BLaER1 treated with 17β-estradiol and CSF1 and Interleukin-3, amounts not matched to agents 10 nM and 100 nM (cell line): ENCODE measurements around the gene MYNN.

Experiments
- H3K27ac ChIP-seq, 11 experiments: shearing (Covaris generic); formaldehyde crosslinking; 2 replicates each; pipeline ENCODE4 v1.8.1; 2022
- H3K27me3 ChIP-seq, 11 experiments: shearing (Covaris generic); formaldehyde crosslinking; 2 replicates each; pipeline ENCODE4 v1.8.1; 2022
- H3K36me3 ChIP-seq, 11 experiments: shearing (Covaris generic); formaldehyde crosslinking; 2 replicates each; pipeline ENCODE4 v1.8.1; 2022
- H3K4me1 ChIP-seq, 10 experiments: shearing (Covaris generic); formaldehyde crosslinking; 2 replicates each; pipeline ENCODE4 v1.8.1; 2022
- H3K4me2 ChIP-seq, 11 experiments: shearing (Covaris generic); formaldehyde crosslinking; 2 replicates each; pipeline ENCODE4 v1.8.1; 2022
- H3K4me3 ChIP-seq, 10 experiments: shearing (Covaris generic); formaldehyde crosslinking; 2 replicates each; pipeline ENCODE4 v1.8.1; 2022
- H3K9ac ChIP-seq, 11 experiments: shearing (Covaris generic); formaldehyde crosslinking; 2 replicates each; pipeline ENCODE4 v1.8.1; 2022
- H3K9me3 ChIP-seq, 11 experiments: shearing (Covaris generic); formaldehyde crosslinking; replicated peaks in 1 of 11; 2 replicates each; pipeline ENCODE4 v1.8.1; 2022
- H4K20me1 ChIP-seq, 11 experiments: shearing (Covaris generic); formaldehyde crosslinking; 2 replicates each; pipeline ENCODE4 v1.8.1; 2022
- Cebpa-rat ChIP-seq, 11 experiments: shearing (Covaris generic); IDR thresholded peaks; 2 replicates each; pipeline ENCODE4 v1.8.1; 2022

Gene MYNN

GRCh38 chr3:169755488-169755887 is 17.7 kb upstream of the MYNN start:
- peaks cover 8 to 19% (median 15%) of the 10 kb centered on the region in 10 experiments; a peak in 19 of 20 replicates for H3K4me1 ChIP-seq
- no peak overlapping the region for H3K4me3 ChIP-seq
- no peak overlapping the region for H3K9ac ChIP-seq
- H3K9me3 ChIP-seq: peaks cover 0 to 6% (median 0%) of the 10 kb centered on the region in 11 experiments; a peak in 3 of 22 replicates
- no peaks in the 10 kb centered on the region for H3K27me3 ChIP-seq
- H3K36me3 ChIP-seq: no peaks in the 10 kb centered on the region
- H4K20me1 ChIP-seq: no peaks in the 10 kb centered on the region
- no peak overlapping the region for H3K4me2 ChIP-seq
- H3K27ac ChIP-seq: no peak overlapping the region
- no peak for TF ChIP-seq Cebpa-rat (IDR thresholded peaks at IDR 0.05)

- TF ChIP-seq Cebpa-rat (IDR thresholded peaks at IDR 0.05): no peak
- Histone ChIP-seq H3K4me1 (peaks cover 8 to 28% (median 17%) of the 10 kb centered on the region in 10 experiments; a peak in 19 of 20 replicates), H3K9me3 (peaks cover 0 to 12% (median 3%) of the 10 kb centered on the region in 11 experiments; a peak in 7 of 22 replicates), H3K4me3 (no peak overlapping the region), H4K20me1 (no peaks in the 10 kb centered on the region), H3K27ac (no peak overlapping the region), H3K9ac (no peak overlapping the region), H3K36me3 (no peaks in the 10 kb centered on the region), H3K27me3 (no peaks in the 10 kb centered on the region), H3K4me2 (peak overlapping the region in 9 of 11 experiments; percentile 3 to 63 (median 43); a peak in 14 of 22 replicates)
These were observed 14.7 kb upstream of the MYNN start for GRCh38 chr3:169758359-169758994.

GRCh38 chr3:169759256-169759655 is 13.9 kb upstream of the MYNN start:
- peaks cover 0 to 3% (median 0%) of the 10 kb centered on the region in 11 experiments; a peak in 2 of 22 replicates for H3K27me3 ChIP-seq
- TF ChIP-seq Cebpa-rat (IDR thresholded peaks at IDR 0.05): no peak
- H3K36me3 ChIP-seq: no peaks in the 10 kb centered on the region
- H3K4me1 ChIP-seq: peaks cover 13 to 36% (median 25%) of the 10 kb centered on the region in 10 experiments; a peak in 19 of 20 replicates
- peak overlapping the region in 1 of 11 experiments; percentile 13; a peak in 1 of 22 replicates for H3K27ac ChIP-seq
- H3K4me3 ChIP-seq: no peak overlapping the region
- no peak overlapping the region for H3K9ac ChIP-seq
- H4K20me1 ChIP-seq: no peaks in the 10 kb centered on the region
- H3K9me3 ChIP-seq: peaks cover 0 to 12% (median 3%) of the 10 kb centered on the region in 11 experiments; a peak in 7 of 22 replicates
- H3K4me2 ChIP-seq: peak overlapping the region; percentile 10 to 63 (median 43); a peak in 21 of 22 replicates

GRCh38 chr3:169760479-169760878 is 12.7 kb upstream of the MYNN start:
- no peak overlapping the region for H3K4me3 ChIP-seq
- no peak overlapping the region for H3K9ac ChIP-seq
- no peak for TF ChIP-seq Cebpa-rat (IDR thresholded peaks at IDR 0.05)
- H3K4me2 ChIP-seq: peak overlapping the region in 2 of 11 experiments; percentile 2 to 13; a peak in 2 of 22 replicates
- H4K20me1 ChIP-seq: no peaks in the 10 kb centered on the region
- peaks cover 0 to 15% (median 12%) of the 10 kb centered on the region in 11 experiments; a peak in 14 of 22 replicates for H3K27me3 ChIP-seq
- no peaks in the 10 kb centered on the region for H3K36me3 ChIP-seq
- H3K9me3 ChIP-seq: peaks cover 0 to 18% (median 3%) of the 10 kb centered on the region in 11 experiments; a peak in 8 of 22 replicates
- H3K27ac ChIP-seq: no peak overlapping the region
- peaks cover 13 to 36% (median 28%) of the 10 kb centered on the region in 10 experiments for H3K4me1 ChIP-seq

GRCh38 chr3:169764312-169764881 is 8.8 kb upstream of the MYNN start:
- Histone ChIP-seq H3K36me3 (no peaks in the 10 kb centered on the region), H3K9me3 (peaks cover 0 to 23% (median 9%) of the 10 kb centered on the region in 11 experiments; a peak in 10 of 22 replicates), H3K27ac (peak overlapping the region; percentile 85 to 98 (median 92)), H3K27me3 (peaks cover 0 to 29% (median 14%) of the 10 kb centered on the region in 11 experiments; a peak in 14 of 22 replicates), H4K20me1 (no peaks in the 10 kb centered on the region), H3K4me2 (peak overlapping the region; percentile 81 to 95 (median 89)), H3K4me3 (peak overlapping the region; percentile 65 to 81 (median 74)), H3K4me1 (peaks cover 3 to 25% (median 18%) of the 10 kb centered on the region in 10 experiments), H3K9ac (peak overlapping the region; percentile 85 to 95 (median 91))
- TF ChIP-seq Cebpa-rat (IDR thresholded peaks at IDR 0.05): no peak

GRCh38 chr3:169764882-169765612 is 8.1 kb upstream of the MYNN start, which contains the start of gene TERC:
Gene TERC (minus strand): TSS chr3:169765060.
- H3K4me1 ChIP-seq: peaks cover 0 to 26% (median 15%) of the 10 kb centered on the region in 10 experiments; a peak in 13 of 20 replicates
- peak within 1 kb of the TSS; percentile 81 to 95 (median 89) for H3K4me2 ChIP-seq
- H3K9me3 ChIP-seq: peaks cover 0 to 22% (median 9%) of the 10 kb centered on the region in 11 experiments; a peak in 10 of 22 replicates
- peak within 1 kb of the TSS; percentile 85 to 95 (median 91) for H3K9ac ChIP-seq
- H3K4me3 ChIP-seq: peak within 1 kb of the TSS; percentile 65 to 81 (median 74)
- no peaks in the 10 kb centered on the region for H3K36me3 ChIP-seq
- no peaks in the 10 kb centered on the region for H4K20me1 ChIP-seq
- TF ChIP-seq Cebpa-rat (IDR thresholded peaks at IDR 0.05): no peak
- H3K27me3 ChIP-seq: peaks cover 0 to 34% (median 15%) of the 10 kb centered on the region in 11 experiments; a peak in 14 of 22 replicates
- peak within 1 kb of the TSS; percentile 85 to 98 (median 92) for H3K27ac ChIP-seq

- peak within 1 kb of the TSS; percentile 40 to 77 (median 68); a peak in 21 of 22 replicates for H3K27ac ChIP-seq
- H3K4me2 ChIP-seq: peak within 1 kb of the TSS; percentile 81 to 98 (median 93)
- peak within 1 kb of the TSS; percentile 60 to 76 (median 68) for H3K4me3 ChIP-seq
- peaks cover 0 to 10% (median 9%) of the 10 kb centered on the region in 11 experiments; a peak in 13 of 22 replicates for H4K20me1 ChIP-seq
- peaks cover under 1 to 5% (median 4%) of the 10 kb centered on the region in 11 experiments; a peak in 15 of 22 replicates for H3K36me3 ChIP-seq
- peaks cover 7 to 19% (median 9%) of the 10 kb centered on the region in 10 experiments for H3K4me1 ChIP-seq
- H3K9ac ChIP-seq: peak within 1 kb of the TSS; percentile 68 to 88 (median 79)
- H3K27me3 ChIP-seq: peaks cover 0 to 28% (median 13%) of the 10 kb centered on the region in 11 experiments; a peak in 14 of 22 replicates
- TF ChIP-seq Cebpa-rat (IDR thresholded peaks at IDR 0.05): no peak
- peaks cover 0 to 11% (median 5%) of the 10 kb centered on the region in 11 experiments; a peak in 6 of 22 replicates for H3K9me3 ChIP-seq
These were observed 3.7 kb upstream of the MYNN start, which contains the start of gene ACTRT3 for GRCh38 chr3:169769287-169770181. Gene ACTRT3 (minus strand): TSS chr3:169769561. CDS start chr3:169769520, 41 bp downstream.
